Head of caudate nucleus (tissue), 42 donors: ENCODE results near the gene TMEM151A.
"Not testable (repeated sequence)": the region's sequence is repeated elsewhere in the genome, so short reads cannot be mapped to it uniquely, and the experiment has no call there.

ENCODE experiments used
- DNase-seq, 42 donors: peaks; one replicate each; pipeline versions ENCODE4 v3.0.0 to v3.0.0-alpha.2; 2020 to 2021; ENCODE audit warnings: mixed read lengths in 7 of 42
- intact Hi-C: fragments of 100-400 bp; cut with DNase I; formaldehyde crosslinking; loops from one replicate; pipeline ENCODE4 v1.15.0; 2022

The TMEM151A gene

DNA sequence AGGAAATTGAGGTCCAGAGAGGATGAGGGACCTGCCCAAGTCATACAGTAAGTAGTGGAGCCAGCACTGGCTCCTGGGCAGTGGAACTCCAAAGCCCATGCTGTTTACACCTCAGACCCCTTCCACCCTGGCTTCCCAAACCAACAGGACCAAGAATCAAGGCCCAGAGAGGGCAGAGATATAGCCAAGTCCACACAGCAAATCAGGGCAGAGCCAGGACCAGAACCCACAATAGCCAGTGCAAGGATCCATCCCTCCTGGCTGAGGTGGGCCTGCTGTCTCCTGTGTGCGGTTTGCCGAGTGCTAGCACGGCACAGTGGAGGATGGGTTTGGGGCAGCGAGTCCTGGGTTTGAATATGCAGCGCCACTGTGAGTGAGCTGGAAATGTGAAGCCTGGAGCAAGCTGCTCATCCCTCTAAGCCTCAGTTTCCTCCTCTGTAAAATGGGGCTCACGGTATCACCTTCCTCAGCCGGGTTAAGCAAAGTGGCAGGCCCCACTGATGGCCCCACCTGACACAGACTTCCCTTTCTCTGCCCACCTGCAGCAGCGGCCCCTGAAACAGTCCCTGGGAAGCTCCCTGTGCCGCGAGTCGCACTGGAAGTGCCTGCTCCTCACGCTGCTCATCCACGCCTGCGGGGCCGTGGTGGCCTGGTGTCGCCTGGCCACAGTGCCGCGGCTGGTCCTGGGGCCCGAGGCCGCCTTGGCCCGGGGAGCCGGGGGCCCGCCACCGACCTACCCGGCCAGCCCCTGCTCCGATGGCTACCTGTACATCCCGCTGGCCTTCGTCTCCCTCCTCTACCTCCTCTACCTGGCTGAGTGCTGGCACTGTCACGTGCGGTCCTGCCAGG is 2.3 kb downstream of the TMEM151A start:
- DNase-seq = no peak
- intact Hi-C loops = no loop called here

DNA sequence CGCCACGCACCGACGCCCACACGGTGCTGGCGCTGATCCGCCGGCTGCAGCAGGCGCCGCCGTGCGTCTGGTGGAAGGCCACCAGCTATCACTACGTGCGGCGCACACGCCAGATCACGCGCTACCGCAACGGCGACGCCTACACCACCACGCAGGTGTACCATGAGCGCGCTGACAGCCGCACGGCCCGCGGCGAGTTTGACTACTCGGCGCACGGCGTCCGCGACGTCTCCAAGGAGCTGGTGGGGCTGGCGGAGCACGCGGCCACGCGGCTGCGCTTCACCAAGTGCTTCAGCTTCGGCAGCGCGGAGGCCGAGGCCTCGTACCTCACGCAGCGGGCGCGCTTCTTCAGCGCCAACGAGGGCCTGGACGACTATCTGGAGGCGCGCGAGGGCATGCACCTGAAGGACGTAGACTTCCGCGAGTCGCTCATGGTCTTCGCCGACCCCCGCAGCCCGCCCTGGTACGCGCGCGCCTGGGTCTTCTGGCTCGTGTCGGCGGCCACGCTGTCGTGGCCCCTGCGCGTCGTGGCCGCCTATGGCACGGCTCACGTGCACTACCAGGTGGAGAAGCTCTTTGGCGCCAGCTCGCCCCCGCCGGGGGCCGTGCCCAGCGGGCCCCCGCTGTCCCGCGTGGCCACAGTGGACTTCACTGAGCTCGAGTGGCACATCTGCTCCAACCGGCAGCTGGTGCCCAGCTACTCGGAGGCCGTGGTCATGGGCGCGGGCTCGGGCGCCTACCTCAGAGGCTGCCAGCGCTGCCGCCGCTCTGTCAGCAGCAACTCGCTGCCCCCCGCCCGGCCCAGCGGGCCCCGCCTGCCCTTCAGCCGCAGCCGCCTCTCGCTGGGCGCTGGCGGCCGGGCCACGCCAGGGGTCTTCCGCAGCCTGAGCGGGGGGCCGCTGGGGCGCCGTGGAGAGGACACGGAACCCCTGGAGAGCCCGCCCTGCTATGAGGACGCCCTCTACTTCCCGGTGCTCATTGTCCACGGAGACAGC is 3.2 kb downstream of the TMEM151A start:
- DNase-seq = no peak
- intact Hi-C loops = no loop called here

DNA sequence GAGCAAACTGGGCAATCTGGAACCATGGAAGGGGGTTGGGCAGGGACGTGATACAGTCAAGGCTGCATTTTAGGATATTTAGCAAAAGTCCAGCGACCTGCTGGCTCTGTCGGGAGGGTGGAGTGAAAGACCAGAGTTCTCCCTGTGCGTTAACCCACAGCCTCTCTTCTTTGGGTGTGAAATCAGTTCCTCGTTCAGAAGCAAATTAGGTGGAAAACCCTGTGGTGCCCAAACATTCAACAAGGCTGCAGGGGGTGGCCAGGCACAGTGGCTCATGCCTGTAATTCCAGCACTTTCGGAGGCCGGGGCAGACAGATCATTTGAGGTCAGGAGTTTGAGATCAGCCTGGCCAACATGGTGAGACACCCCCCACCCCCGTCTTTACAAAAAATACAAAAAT is 5.9 kb downstream of the TMEM151A start:
- no peak for DNase-seq
- intact Hi-C loops = no loop called here

DNA sequence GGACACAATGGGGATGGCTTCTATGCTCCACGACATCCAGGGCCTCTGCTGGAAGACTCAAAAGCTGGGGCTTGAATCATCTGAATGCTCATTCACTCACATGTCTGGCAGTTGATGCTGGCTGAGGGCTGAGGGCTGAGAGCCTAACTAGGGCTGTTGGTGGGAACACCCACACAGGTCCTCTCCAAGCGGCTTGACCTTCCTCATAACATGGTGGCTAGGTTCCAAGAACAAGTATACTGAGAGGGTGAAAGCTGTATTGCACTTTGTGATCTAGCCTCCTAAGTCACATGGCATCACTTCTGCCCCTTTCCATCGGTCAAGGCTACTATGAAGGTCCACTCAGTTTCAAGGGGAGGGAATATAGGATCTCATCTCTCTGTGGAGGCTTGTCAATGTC is 7.5 kb downstream of the TMEM151A start:
- DNase-seq = no peak
- intact Hi-C loops = no loop called here

DNA sequence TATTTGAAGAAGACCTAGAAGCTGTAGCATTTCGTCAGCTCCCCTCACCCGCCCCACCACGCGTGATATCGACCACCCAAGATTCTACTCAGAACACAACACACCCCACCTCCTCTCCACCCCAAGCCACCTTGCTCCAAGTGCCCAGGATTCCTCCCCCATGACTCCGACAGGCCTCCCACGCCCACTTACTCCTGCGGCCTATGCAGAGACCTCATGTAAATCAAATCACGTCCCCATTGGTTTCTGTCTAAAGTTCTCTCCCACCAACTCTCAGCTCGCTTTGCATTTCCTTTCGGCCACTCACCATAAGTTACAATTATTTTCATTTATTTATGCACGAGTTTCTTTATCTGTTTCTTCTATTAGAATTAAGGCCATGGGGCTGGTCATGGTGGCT is 11.0 kb downstream of the TMEM151A start:
- DNase-seq = no peak
- intact Hi-C loops = no loop called here

DNA sequence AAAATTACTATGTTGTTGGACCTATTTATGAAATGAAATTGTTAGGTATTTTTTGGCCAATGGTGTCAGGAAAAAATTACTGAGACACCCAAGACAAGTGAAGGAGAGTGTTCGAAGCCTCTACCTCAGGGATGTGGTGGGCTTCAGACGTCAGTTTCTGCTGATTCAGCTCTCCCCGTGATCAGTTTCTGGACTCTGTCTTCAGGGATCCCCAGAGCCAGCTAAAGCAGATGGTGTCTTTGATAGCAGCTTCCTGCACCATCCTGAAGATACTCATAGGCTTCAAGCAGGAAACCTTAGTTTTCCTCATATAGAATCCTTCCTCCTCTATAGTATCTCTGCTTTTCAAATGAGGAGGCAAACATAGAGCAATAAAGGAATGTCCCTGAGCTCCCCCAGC is 17.8 kb downstream of the TMEM151A start:
- intact Hi-C loops = no loop called here
- DNase-seq = no peak

DNA sequence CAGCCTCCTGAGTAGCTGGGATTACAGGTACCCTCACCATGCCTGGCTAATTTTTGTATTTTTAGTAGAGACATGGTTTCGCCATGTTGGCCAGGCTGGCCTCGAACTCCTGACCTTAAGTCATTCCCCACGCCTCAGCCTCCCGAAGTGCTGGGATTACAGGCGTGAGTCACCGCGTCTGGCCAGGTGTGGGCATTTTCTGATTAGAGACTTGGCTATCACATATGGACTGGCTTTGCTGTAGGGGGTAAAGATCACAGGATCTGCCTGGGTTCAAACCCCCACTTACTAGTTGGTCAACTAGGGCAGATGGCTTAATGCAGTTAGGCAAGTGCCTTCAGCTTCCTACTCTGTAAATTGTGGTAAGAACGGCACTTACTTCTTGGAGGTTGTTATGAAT is 18.6 kb downstream of the TMEM151A start:
- intact Hi-C loops = no loop called here
- DNase-seq = no peak

DNA sequence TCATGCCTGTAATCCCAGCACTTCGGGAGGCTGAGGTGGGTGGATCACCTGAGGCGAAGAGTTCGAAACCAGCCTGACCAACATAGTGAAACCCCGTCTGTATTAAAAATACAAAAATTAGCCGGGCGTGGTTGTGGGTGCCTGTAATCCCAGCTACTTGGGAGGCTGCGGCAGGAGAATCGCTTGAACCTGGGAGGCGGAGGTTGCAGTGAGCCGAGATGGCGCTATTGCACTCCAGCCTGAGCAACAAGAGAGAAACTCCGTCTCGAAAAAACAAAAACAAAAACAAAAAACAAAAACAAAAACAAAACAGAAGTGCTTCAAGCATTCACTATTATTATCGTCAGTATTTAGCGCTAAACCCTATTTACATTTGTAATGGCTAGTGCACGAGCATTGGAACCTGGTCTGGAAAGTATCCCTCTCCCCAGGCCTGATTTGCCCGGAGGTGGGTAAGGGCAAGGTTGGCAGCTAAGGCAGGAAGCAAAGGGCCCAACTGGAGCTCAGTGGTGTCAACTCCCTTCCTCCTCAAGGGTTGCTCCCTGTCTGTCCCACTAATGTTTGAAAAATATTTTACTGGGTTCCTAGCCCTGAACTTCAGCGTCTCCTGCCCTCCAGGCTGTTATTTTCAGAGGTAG is 19.2 kb downstream of the TMEM151A start:
- DNase-seq = peak in 1 of 42 donors; percentile 2
- intact Hi-C loops = not testable (repeated sequence)

DNA sequence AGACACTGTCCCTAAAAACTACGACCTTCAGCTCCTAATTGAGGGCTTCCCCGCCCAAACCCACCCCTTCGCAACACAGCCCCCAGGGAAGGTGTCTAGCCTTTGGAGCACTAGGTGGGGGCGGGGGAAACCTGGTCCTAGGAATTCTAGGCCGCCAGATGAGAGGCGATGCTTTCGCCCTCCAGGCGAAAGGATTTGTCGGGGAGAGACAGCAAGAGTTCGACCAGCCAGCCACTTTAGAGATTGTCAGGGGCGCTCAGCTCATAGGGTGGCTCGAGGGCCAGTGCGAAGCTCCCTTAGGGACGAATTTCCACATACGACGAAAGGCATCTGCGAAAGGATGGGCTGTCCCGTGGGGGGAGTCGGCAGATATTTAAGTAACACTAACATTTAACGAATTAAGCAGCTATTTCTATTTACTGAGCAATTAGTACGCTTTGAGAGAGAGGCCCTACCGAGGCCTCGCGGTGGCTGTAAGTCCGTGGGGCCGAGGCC is 19.8 kb downstream of the TMEM151A start:
- DNase-seq = no peak
- intact Hi-C loops = no loop called here

DNA sequence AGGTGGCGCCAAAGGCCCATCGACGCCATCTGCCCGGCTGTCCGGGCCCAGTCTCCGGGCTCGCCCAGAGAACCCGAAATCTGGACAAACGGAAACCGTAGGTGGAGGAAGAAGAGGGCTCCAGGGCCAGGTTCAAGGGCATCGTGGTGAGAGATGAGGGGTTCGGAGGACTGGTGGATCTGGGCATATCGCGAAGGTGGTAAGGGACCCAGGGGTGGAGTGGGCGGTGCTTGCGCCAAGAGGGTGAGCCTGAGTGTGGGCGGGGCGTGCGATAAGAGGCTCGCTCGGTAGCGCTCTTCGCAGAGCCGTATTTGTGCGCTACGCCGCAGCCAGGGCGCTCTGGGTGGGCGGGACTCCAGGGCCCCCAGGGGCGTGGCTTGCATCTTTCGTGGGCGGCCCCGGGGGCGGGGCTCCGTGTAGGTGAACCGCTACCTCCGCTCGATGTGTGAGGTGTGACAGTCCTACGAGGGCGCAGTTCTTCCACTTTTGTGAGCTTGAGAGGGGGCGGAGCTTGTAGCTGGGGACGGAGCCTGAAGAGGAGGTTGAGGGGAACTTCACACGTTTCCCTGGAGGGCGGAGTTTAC is 20.4 kb downstream of the TMEM151A start:
- intact Hi-C loops = no loop called here
- DNase-seq = peak; percentile 65 to 95 (median 85)

DNA sequence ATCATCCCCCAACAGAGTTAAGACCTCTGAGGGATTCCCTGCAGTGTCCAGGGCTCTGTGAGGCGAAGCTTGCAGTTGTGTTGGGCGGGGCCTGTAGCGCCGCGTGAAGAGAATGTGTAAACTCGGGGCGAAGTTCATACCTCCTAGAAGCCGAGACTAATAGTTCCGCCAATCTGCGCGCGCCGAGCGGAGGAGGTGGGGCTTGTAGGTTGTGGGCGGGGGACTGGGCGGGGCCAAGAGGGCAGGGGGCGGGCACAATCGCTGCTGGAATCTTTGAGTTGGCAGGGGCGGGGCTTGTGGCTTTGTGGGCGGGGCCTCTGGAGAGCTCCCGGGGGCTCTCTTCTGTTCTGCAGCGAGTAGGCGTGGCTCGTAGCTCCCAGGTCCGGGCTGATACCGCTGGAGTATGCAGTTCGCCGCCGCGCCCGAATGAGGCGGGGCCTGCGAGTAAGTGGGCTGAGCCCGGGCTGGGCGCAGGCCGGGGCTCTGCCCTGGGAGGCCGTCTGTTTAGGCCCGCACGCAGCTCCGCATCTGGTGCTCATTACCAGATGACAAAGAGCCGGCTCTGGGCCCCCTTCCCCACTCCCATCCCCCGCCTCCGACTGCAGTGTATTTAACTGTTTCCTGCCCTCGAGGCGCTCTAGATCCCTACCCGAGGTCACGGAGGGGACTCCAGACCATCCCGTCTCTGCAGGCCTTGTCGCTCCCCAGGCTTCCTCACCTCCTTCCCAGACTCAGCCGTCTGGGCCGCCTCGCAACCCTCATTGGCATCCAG is 21.0 kb downstream of the TMEM151A start:
- intact Hi-C loops = no loop called here
- peak; percentile 92 to 98 (median 96) for DNase-seq

DNA sequence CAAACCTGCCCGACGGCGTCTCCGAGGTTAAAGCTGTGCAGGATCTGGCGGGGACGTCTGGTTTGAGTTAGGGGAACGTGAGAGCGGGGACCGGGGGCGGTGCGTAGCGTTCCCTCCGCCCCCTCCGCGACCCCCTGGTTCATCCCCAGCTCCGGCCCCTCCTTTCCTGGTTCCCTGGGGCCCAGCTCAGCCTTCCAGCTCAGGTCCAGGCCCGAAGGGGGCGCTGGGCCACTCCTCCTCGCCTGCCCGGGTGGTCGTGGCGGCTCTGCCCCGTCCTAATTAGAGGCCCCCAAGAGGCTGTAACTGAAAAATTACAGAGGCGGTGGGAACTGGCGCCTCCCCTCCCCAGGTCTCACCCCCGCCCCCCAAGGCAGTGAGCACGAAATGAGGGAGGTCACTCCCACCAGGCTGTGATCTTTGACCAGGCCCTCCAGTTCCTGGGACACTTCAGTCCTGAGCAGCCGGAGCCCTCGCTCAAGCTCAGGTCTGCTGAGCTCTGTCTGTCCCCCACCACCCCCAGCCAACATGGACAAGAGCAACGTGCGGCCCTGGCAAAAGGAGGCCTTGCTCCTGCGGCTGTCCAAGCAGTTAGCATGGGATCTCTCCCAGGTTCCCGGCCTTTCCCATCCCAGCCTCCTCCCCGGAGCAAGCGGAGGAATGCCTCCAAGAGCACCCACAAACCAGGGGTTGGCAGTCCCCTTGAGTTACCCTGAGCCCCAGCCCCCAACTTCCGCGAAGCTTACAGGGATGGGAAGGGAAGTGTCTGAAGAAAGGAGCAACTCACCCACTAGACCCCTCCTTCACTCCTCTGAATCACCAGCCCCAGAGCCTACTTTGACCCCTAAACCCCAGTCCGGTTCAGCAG is 21.9 kb downstream of the TMEM151A start:
- intact Hi-C loops = no loop called here
- DNase-seq = peak in 1 of 42 donors; percentile 3

DNA sequence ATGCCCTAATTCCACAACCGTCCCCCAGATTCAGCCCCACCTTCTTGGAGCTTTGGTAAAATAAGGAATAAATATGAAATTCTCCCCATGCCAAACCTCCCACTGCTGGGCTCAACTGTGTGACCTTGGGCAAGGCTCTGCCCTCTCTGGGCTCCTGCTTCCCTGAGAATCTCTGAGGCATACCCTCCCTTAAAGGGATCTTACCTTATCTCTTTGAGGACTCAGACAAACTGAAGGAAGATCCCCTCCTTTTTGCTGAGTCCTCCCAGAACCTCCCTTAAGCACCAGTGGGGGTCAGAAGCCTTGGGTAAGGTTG is 22.4 kb downstream of the TMEM151A start:
- intact Hi-C loops = no loop called here

DNA sequence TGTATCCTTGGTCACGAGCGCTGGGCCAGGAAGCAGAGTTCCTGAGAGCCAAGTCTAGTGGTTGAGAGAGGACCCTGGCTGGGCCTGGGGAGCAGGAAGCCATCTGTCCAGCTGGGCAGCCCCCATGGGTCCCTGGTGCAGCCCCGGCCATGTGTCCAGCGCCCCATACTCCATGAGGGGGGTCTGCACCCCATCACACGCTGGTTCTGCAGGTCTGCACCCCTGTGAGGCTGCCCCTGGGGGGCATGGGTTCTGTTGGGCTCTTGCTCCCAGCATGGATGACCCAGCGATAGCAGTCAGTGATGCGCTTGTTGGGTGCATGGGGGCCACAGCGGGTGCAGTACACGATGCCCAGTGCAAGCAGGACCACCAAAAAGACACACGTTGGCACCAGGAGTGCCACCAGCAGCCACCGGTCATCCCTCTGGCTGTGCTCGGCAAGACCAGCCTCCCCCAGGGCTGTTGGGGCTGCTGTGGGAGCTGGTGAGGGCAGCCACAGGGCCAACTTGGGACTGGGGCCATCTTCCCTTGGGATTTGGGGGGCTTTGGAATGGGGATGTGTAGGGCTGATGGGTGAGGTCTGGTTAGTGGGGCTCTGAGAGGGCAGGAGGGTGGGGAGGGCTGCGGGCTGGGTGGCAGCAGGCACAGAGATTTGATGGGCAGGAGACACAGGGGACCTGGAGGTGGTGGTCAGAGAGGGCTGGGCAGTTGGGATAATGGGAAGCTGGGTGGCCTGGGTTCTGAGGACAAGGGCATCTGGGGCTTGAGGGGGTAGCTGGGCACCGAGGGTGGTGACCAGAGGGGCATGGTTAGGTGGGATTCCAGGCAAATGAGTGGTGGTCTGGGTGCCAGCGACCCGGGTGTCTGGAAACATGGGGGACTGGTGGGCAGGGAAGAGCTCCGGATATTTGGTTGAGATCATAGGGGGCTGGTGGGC is 23.1 kb downstream of the TMEM151A start:
- intact Hi-C loops = no loop called here
- DNase-seq = peak in 1 of 42 donors; percentile 3

More for the DNA sequence above, 22.4 kb downstream of the TMEM151A start:
- no peak for DNase-seq

DNA sequence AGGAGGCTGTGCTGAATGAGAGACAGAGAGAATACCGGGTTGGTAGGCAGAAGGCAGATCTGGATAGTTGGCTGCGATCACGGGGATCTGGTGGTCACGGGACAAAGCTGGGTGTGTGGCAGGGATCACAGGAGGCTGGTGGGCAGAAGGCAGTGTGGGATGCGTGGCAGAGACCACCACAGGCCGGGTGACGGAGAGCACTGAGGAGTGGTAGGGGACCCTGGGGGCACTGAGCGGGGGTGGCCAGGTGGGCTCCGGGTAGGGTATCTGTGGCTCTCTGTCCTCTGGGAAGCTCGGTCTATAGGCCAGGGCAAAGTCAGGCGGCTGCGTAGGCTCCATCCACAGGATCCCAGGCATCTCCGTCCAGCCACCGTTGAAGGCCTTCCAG is 23.8 kb downstream of the TMEM151A start:
- intact Hi-C loops = no loop called here
- DNase-seq = no peak
